ENCODE results near the gene MAST2. TPM values are rescaled to one million over a fixed set of nuclear protein-coding genes. Genes with fewer than 3 reads are reported as not detected.

Gene MAST2
- total RNA-seq, 3 donors from 2014 or later, result 28.0 to 34.4 (median 31.6) TPM

GRCh38 chr1:46011121-46011695, 207.8 kb downstream of the MAST2 start:
- Histone ChIP-seq H3K36me3 (peaks cover 4% of the 10 kb centered on the region), H3K4me1 (no peaks in the 10 kb centered on the region), H3K4me3 (no peak overlapping the region), H3K27ac (peak overlapping the region in 1 of 2 donors; percentile 17), H3K9me3 (no peaks in the 10 kb centered on the region), H3K27me3 (no peaks in the 10 kb centered on the region)
- no peak for DNase-seq (ENCODE audit: low spot score in 2 of 2)
- intact Hi-C loops (cut with DNase I; ENCODE audit: low total_unique reads), result no loop called here
- TF ChIP-seq POLR2A (IDR thresholded peaks at IDR 0.05), result no peak
- TF ChIP-seq CTCF (IDR thresholded peaks at IDR 0.05), result no peak
- no peak for TF ChIP-seq POLR2AphosphoS5 (IDR thresholded peaks at IDR 0.05)

DNA sequence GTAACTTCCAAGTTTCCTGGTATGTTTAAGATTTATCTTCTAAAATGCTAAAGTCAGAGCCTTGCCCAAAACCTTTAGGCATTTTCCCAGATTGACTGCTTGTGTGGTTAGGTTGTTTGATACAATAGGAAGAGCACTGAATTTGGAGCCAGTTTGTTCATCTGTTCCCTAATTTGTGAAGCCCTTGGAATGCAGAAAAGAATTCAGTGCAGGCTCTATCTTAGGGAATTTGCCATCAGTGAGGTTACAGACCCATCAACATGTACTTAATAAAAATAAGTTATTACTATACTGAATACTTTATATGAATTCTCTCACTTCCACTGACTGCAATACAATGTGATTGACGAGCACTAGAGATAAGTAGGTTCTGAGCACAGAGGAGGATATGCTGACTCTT, 208.8 kb downstream of the MAST2 start:
- H3K4me3 ChIP-seq, result no peak overlapping the region
- intact Hi-C loops (cut with DNase I; ENCODE audit: low total_unique reads), result no loop called here
- no peak for DNase-seq (ENCODE audit: low spot score in 2 of 2)
- no peak for TF ChIP-seq CTCF (IDR thresholded peaks at IDR 0.05)
- TF ChIP-seq POLR2A (IDR thresholded peaks at IDR 0.05), result no peak
- no peak for TF ChIP-seq POLR2AphosphoS5 (IDR thresholded peaks at IDR 0.05)
- no peaks in the 10 kb centered on the region for H3K27me3 ChIP-seq
- no peak overlapping the region for H3K27ac ChIP-seq
- H3K4me1 ChIP-seq, result no peaks in the 10 kb centered on the region
- H3K9me3 ChIP-seq, result no peaks in the 10 kb centered on the region
- peaks cover 4% of the 10 kb centered on the region for H3K36me3 ChIP-seq

DNA sequence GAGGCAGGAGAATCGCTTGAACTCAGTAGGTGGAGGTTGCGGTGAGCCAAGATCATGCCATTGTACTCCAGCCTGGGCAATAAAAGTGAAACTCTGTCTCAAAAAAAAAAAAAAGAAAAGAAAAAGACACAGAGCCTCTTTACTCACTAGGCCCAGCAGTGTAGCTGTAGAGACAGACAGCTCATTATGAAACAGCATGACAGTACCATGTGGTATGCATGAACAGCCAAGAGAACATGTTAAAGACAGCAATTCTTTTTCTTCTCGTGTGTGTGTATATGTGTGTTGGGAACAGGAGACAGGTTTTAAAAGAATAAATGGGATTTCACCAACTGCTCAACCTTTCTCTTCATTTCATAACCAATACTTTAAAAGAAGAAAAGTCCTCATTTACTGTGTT, 210.2 kb downstream of the MAST2 start:
- no peaks in the 10 kb centered on the region for H3K9me3 ChIP-seq
- H3K27me3 ChIP-seq, result no peaks in the 10 kb centered on the region
- TF ChIP-seq CTCF (IDR thresholded peaks at IDR 0.05) (no peak), POLR2A (IDR thresholded peaks at IDR 0.05) (no peak), POLR2AphosphoS5 (IDR thresholded peaks at IDR 0.05) (no peak)
- DNase-seq (ENCODE audit: low spot score in 2 of 2), result no peak
- no peak overlapping the region for H3K4me3 ChIP-seq
- intact Hi-C loops (cut with DNase I; ENCODE audit: low total_unique reads), result no loop called here
- no peaks in the 10 kb centered on the region for H3K4me1 ChIP-seq
- peaks cover under 1% of the 10 kb centered on the region for H3K36me3 ChIP-seq
- no peak overlapping the region for H3K27ac ChIP-seq

GRCh38 chr1:46017876-46018503, 214.6 kb downstream of the MAST2 start:
- H3K4me3 ChIP-seq, result no peak overlapping the region
- H3K27ac ChIP-seq, result no peak overlapping the region
- intact Hi-C loops (cut with DNase I; ENCODE audit: low total_unique reads), result no loop called here
- TF ChIP-seq CTCF (IDR thresholded peaks at IDR 0.05) (no peak), POLR2A (IDR thresholded peaks at IDR 0.05) (no peak), POLR2AphosphoS5 (IDR thresholded peaks at IDR 0.05) (no peak)
- no peaks in the 10 kb centered on the region for H3K27me3 ChIP-seq
- no peak for DNase-seq (ENCODE audit: low spot score in 2 of 2)
- no peaks in the 10 kb centered on the region for H3K36me3 ChIP-seq
- no peaks in the 10 kb centered on the region for H3K9me3 ChIP-seq
- no peaks in the 10 kb centered on the region for H3K4me1 ChIP-seq

GRCh38 chr1:46019348-46019747, 215.9 kb downstream of the MAST2 start:
- H3K36me3 ChIP-seq, result no peaks in the 10 kb centered on the region
- H3K9me3 ChIP-seq, result no peaks in the 10 kb centered on the region
- intact Hi-C loops (cut with DNase I; ENCODE audit: low total_unique reads), result no loop called here
- DNase-seq (ENCODE audit: low spot score in 2 of 2), result no peak
- no peak overlapping the region for H3K4me3 ChIP-seq
- no peaks in the 10 kb centered on the region for H3K4me1 ChIP-seq
- H3K27me3 ChIP-seq, result no peaks in the 10 kb centered on the region
- no peak overlapping the region for H3K27ac ChIP-seq
- no peak for TF ChIP-seq CTCF (IDR thresholded peaks at IDR 0.05)
- TF ChIP-seq POLR2AphosphoS5 (IDR thresholded peaks at IDR 0.05), result no peak
- TF ChIP-seq POLR2A (IDR thresholded peaks at IDR 0.05), result no peak

Data from breast epithelium (tissue), 4 donors.